AG08396 (cell line): ENCODE results near the gene NOL6.
"Not testable (repeated sequence)": the region's sequence is repeated elsewhere in the genome, so short reads cannot be mapped to it uniquely, and the experiment has no call there.

ENCODE experiments used
- DNase-seq: peaks from one replicate; pipeline ENCODE4 v3.0.0; 2012; ENCODE audit warnings: low spot score, mixed read lengths

Gene NOL6

GRCh38 chr9:33431420-33431819, 42.3 kb downstream of the NOL6 start:
- DNase-seq: no peak

- no peak for DNase-seq
Observed at GRCh38 chr9:33430942-33431341, 42.8 kb downstream of the NOL6 start.

GRCh38 chr9:33429256-33429985, 44.3 kb downstream of the NOL6 start:
- no peak for DNase-seq

- no peak for DNase-seq
Observed at GRCh38 chr9:33426843-33427293, 46.9 kb downstream of the NOL6 start.

GRCh38 chr9:33425128-33425533, 48.6 kb downstream of the NOL6 start:
- no peak for DNase-seq

GRCh38 chr9:33424492-33424891, 49.2 kb downstream of the NOL6 start:
- not testable (repeated sequence) for DNase-seq

- not testable (repeated sequence) for DNase-seq
Observed at GRCh38 chr9:33424043-33424442, 49.7 kb downstream of the NOL6 start.

- DNase-seq: no peak
Observed at GRCh38 chr9:33419708-33420303, 53.9 kb downstream of the NOL6 start.

GRCh38 chr9:33418090-33418489, 55.6 kb downstream of the NOL6 start:
- no peak for DNase-seq

- no peak for DNase-seq
Observed at GRCh38 chr9:33416996-33417395, 56.7 kb downstream of the NOL6 start.

GRCh38 chr9:33415501-33416038, 58.2 kb downstream of the NOL6 start:
- peak; percentile 70 for DNase-seq

- no peak for DNase-seq
Observed at GRCh38 chr9:33414889-33415500, 58.7 kb downstream of the NOL6 start.

- DNase-seq: no peak
Observed at GRCh38 chr9:33414268-33414667, 59.5 kb downstream of the NOL6 start.
